ENCODE results near the gene TAOK1.

GRCh38 chr17:29444589-29444988 is 54.4 kb downstream of the TAOK1 start:
- TF ChIP-seq CBX3 (IDR thresholded peaks at IDR 0.05; ENCODE audit: low read depth) (no peak), CTCF (IDR thresholded peaks at IDR 0.05 in 2 of 3, conservative IDR thresholded peaks at IDR 0.05 in 1 of 3; ENCODE audit: borderline replicate concordance in 1 of 3, insufficient read depth in 1 of 3, low read depth in 2 of 3, low read length in 2 of 3) (no peak), POLR2AphosphoS5 (IDR thresholded peaks at IDR 0.05; ENCODE audit: low read depth, low read length) (no peak), FOSL1 (IDR thresholded peaks at IDR 0.05; ENCODE audit: low read depth) (no peak), SP1 (IDR thresholded peaks at IDR 0.05; ENCODE audit: low read depth) (no peak), POLR2A (IDR thresholded peaks at IDR 0.05; ENCODE audit: borderline replicate concordance, extremely low read depth, insufficient read depth, insufficient read length) (no peak), EGR1 (IDR thresholded peaks at IDR 0.05; ENCODE audit: low read depth) (no peak), EZH2 (IDR thresholded peaks at IDR 0.05) (no peak), REST (IDR thresholded peaks at IDR 0.05; ENCODE audit: low read depth) (no peak), ZNF274 (IDR thresholded peaks at IDR 0.05; ENCODE audit: low read depth, low read length) (no peak), EZH2phosphoT487 (IDR thresholded peaks at IDR 0.05; ENCODE audit: borderline replicate concordance) (no peak), ZFX (IDR thresholded peaks at IDR 0.05) (no peak), SIN3A (IDR thresholded peaks at IDR 0.05; ENCODE audit: low read depth) (no peak), TCF7L2 (IDR thresholded peaks at IDR 0.05; ENCODE audit: borderline replicate concordance, extremely low read depth, insufficient read depth, insufficient read length) (no peak)

Measured in HCT116 (cell line).